ENCODE measurements around the gene B4GALNT2.
A peak's percentile ranks its signal among the peaks of the same experiment; 100 is the strongest.

B4GALNT2 gene

GRCh38 chr17:49106321-49107210, 26.0 kb upstream of the B4GALNT2 start:
- Histone ChIP-seq H2BK5ac (ENCODE audit: low read depth, low read length, poor library complexity) (no peak overlapping the region), H3K14ac (ENCODE audit: low read length) (no peak overlapping the region), H3K18ac (ENCODE audit: low read length) (no peak overlapping the region), H3K9me3 (ENCODE audit: insufficient read depth, low read depth, low read length) (no peaks in the 10 kb centered on the region), H2AFZ (ENCODE audit: insufficient read depth, low read length, poor library complexity) (no peak overlapping the region), H2BK12ac (ENCODE audit: low read length) (no peak overlapping the region), H2BK120ac (ENCODE audit: insufficient read depth, low read length, poor library complexity) (peak overlapping the region; percentile 52), H4K12ac (ENCODE audit: low read depth, low read length) (no peak overlapping the region), H4K91ac (ENCODE audit: low read depth, low read length) (peak overlapping the region; percentile 50), H3K79me1 (ENCODE audit: low read length) (no peaks in the 10 kb centered on the region), H3K4ac (ENCODE audit: low read depth, low read length) (no peak overlapping the region), H3K4me1 (ENCODE audit: control insufficient read depth in 1 of 2, insufficient read depth in 2 of 2, low read length in 2 of 2) (peaks cover 4 to 19% of the 10 kb centered on the region in 2 experiments), H3K23ac (ENCODE audit: low read length) (no peak overlapping the region), H3K27ac (ENCODE audit: low read depth, low read length) (peak overlapping the region; percentile 82), H3K4me2 (ENCODE audit: low read length) (peak overlapping the region; percentile 26), H3K27me3 (ENCODE audit: insufficient read depth, low read length) (no peaks in the 10 kb centered on the region), H3K4me3 (ENCODE audit: low read depth, low read length) (no peak overlapping the region), H2AK5ac (ENCODE audit: low read length) (no peak overlapping the region), H3K9ac (ENCODE audit: low read length) (no peak overlapping the region), H3K79me2 (ENCODE audit: control insufficient read depth, insufficient read depth, low read length, poor library complexity) (no peaks in the 10 kb centered on the region), H4K8ac (ENCODE audit: low read depth, low read length) (no peak overlapping the region), H3K36me3 (ENCODE audit: control insufficient read depth in 1 of 2, insufficient read depth in 2 of 2, low read length in 2 of 2) (no peaks in the 10 kb centered on the region)
- no CpG with 5 or more reads among the region's 5 CpGs for WGBS (ENCODE audit: extremely low coverage, insufficient coverage, insufficient read length)
- DNase-seq = peak; percentile 78 to 95

GRCh38 chr17:49107211-49107557, 25.4 kb upstream of the B4GALNT2 start:
- H3K18ac ChIP-seq (ENCODE audit: low read length) = no peak overlapping the region
- no peaks in the 10 kb centered on the region for H3K79me1 ChIP-seq (ENCODE audit: low read length)
- H3K27me3 ChIP-seq (ENCODE audit: insufficient read depth, low read length) = no peaks in the 10 kb centered on the region
- H2BK12ac ChIP-seq (ENCODE audit: low read length) = no peak overlapping the region
- no peak overlapping the region for H3K9ac ChIP-seq (ENCODE audit: low read length)
- no CpG with 5 or more reads among the region's 1 CpG for WGBS (ENCODE audit: extremely low coverage, insufficient coverage, insufficient read length)
- no peak overlapping the region for H2BK5ac ChIP-seq (ENCODE audit: low read depth, low read length, poor library complexity)
- H2BK120ac ChIP-seq (ENCODE audit: insufficient read depth, low read length, poor library complexity) = no peak overlapping the region
- H3K14ac ChIP-seq (ENCODE audit: low read length) = no peak overlapping the region
- no peak overlapping the region for H3K23ac ChIP-seq (ENCODE audit: low read length)
- H3K4me3 ChIP-seq (ENCODE audit: low read depth, low read length) = no peak overlapping the region
- no peaks in the 10 kb centered on the region for H3K36me3 ChIP-seq (ENCODE audit: control insufficient read depth in 1 of 2, insufficient read depth in 2 of 2, low read length in 2 of 2)
- H3K4me2 ChIP-seq (ENCODE audit: low read length) = no peak overlapping the region
- peaks cover 4 to 18% of the 10 kb centered on the region in 2 experiments for H3K4me1 ChIP-seq (ENCODE audit: control insufficient read depth in 1 of 2, insufficient read depth in 2 of 2, low read length in 2 of 2)
- H3K9me3 ChIP-seq (ENCODE audit: insufficient read depth, low read depth, low read length) = no peaks in the 10 kb centered on the region
- no peak overlapping the region for H4K91ac ChIP-seq (ENCODE audit: low read depth, low read length)
- no peak overlapping the region for H3K27ac ChIP-seq (ENCODE audit: low read depth, low read length)
- H2AK5ac ChIP-seq (ENCODE audit: low read length) = no peak overlapping the region
- no peaks in the 10 kb centered on the region for H3K79me2 ChIP-seq (ENCODE audit: control insufficient read depth, insufficient read depth, low read length, poor library complexity)
- no peak overlapping the region for H4K8ac ChIP-seq (ENCODE audit: low read depth, low read length)
- H3K4ac ChIP-seq (ENCODE audit: low read depth, low read length) = no peak overlapping the region
- H4K12ac ChIP-seq (ENCODE audit: low read depth, low read length) = no peak overlapping the region
- no peak for DNase-seq
- no peak overlapping the region for H2AFZ ChIP-seq (ENCODE audit: insufficient read depth, low read length, poor library complexity)

- Histone ChIP-seq H3K4ac (ENCODE audit: low read depth, low read length) (no peak overlapping the region), H3K9ac (ENCODE audit: low read length) (no peak overlapping the region), H4K12ac (ENCODE audit: low read depth, low read length) (no peak overlapping the region), H3K79me2 (ENCODE audit: control insufficient read depth, insufficient read depth, low read length, poor library complexity) (no peaks in the 10 kb centered on the region), H3K4me1 (ENCODE audit: control insufficient read depth in 1 of 2, insufficient read depth in 2 of 2, low read length in 2 of 2) (peaks cover 4 to 18% of the 10 kb centered on the region in 2 experiments), H4K91ac (ENCODE audit: low read depth, low read length) (no peak overlapping the region), H3K79me1 (ENCODE audit: low read length) (no peaks in the 10 kb centered on the region), H3K27ac (ENCODE audit: low read depth, low read length) (no peak overlapping the region), H3K14ac (ENCODE audit: low read length) (no peak overlapping the region), H2BK120ac (ENCODE audit: insufficient read depth, low read length, poor library complexity) (no peak overlapping the region), H2AK5ac (ENCODE audit: low read length) (no peak overlapping the region), H2BK12ac (ENCODE audit: low read length) (no peak overlapping the region), H3K9me3 (ENCODE audit: insufficient read depth, low read depth, low read length) (no peaks in the 10 kb centered on the region), H3K18ac (ENCODE audit: low read length) (no peak overlapping the region), H3K23ac (ENCODE audit: low read length) (no peak overlapping the region), H3K4me3 (ENCODE audit: low read depth, low read length) (no peak overlapping the region), H3K27me3 (ENCODE audit: insufficient read depth, low read length) (no peaks in the 10 kb centered on the region), H4K8ac (ENCODE audit: low read depth, low read length) (no peak overlapping the region), H3K36me3 (ENCODE audit: control insufficient read depth in 1 of 2, insufficient read depth in 2 of 2, low read length in 2 of 2) (no peaks in the 10 kb centered on the region), H2BK5ac (ENCODE audit: low read depth, low read length, poor library complexity) (no peak overlapping the region), H3K4me2 (ENCODE audit: low read length) (no peak overlapping the region), H2AFZ (ENCODE audit: insufficient read depth, low read length, poor library complexity) (no peak overlapping the region)
- WGBS (ENCODE audit: extremely low coverage, insufficient coverage, insufficient read length) = no CpG with 5 or more reads among the region's 3 CpGs
- no peak for DNase-seq
These were observed 24.3 kb upstream of the B4GALNT2 start for GRCh38 chr17:49108318-49108717.

- H3K23ac ChIP-seq (ENCODE audit: low read length) = no peak overlapping the region
- WGBS (ENCODE audit: extremely low coverage, insufficient coverage, insufficient read length) = no CpG with 5 or more reads among the region's 1 CpG
These were observed 22.1 kb upstream of the B4GALNT2 start for GRCh38 chr17:49110509-49110908.

More at GRCh38 chr17:49110509-49110908, 22.1 kb upstream of the B4GALNT2 start:
- Histone ChIP-seq H3K4ac (ENCODE audit: low read depth, low read length) (no peak overlapping the region), H3K9me3 (ENCODE audit: insufficient read depth, low read depth, low read length) (no peaks in the 10 kb centered on the region), H3K79me1 (ENCODE audit: low read length) (no peaks in the 10 kb centered on the region), H3K4me3 (ENCODE audit: low read depth, low read length) (no peak overlapping the region), H4K12ac (ENCODE audit: low read depth, low read length) (no peak overlapping the region), H2BK5ac (ENCODE audit: low read depth, low read length, poor library complexity) (no peak overlapping the region), H3K27ac (ENCODE audit: low read depth, low read length) (no peak overlapping the region), H3K14ac (ENCODE audit: low read length) (no peak overlapping the region), H2AK5ac (ENCODE audit: low read length) (no peak overlapping the region), H3K27me3 (ENCODE audit: insufficient read depth, low read length) (no peaks in the 10 kb centered on the region), H2BK120ac (ENCODE audit: insufficient read depth, low read length, poor library complexity) (no peak overlapping the region), H3K18ac (ENCODE audit: low read length) (no peak overlapping the region), H3K4me2 (ENCODE audit: low read length) (no peak overlapping the region), H3K36me3 (ENCODE audit: control insufficient read depth in 1 of 2, insufficient read depth in 2 of 2, low read length in 2 of 2) (no peaks in the 10 kb centered on the region), H4K8ac (ENCODE audit: low read depth, low read length) (no peak overlapping the region), H2AFZ (ENCODE audit: insufficient read depth, low read length, poor library complexity) (no peak overlapping the region), H2BK12ac (ENCODE audit: low read length) (no peak overlapping the region), H4K91ac (ENCODE audit: low read depth, low read length) (no peak overlapping the region), H3K79me2 (ENCODE audit: control insufficient read depth, insufficient read depth, low read length, poor library complexity) (no peaks in the 10 kb centered on the region), H3K4me1 (ENCODE audit: control insufficient read depth in 1 of 2, insufficient read depth in 2 of 2, low read length in 2 of 2) (peaks cover 4 to 17% of the 10 kb centered on the region in 2 experiments), H3K9ac (ENCODE audit: low read length) (no peak overlapping the region)
- no peak for DNase-seq
